ENCODE data around the gene DDX41. TPM values are rescaled to one million over a fixed set of nuclear protein-coding genes. Genes with fewer than 3 reads are reported as not detected.

Gene DDX41
- total and polyA plus RNA-seq, 2 donors (not counting 3 experiments of a cell fraction or from before 2014, with no cell fraction given): 103 to 118 TPM

GRCh38 chr5:177503351-177504085 is 13.2 kb downstream of the DDX41 start:
- no peak overlapping the region for H3K27ac ChIP-seq (ENCODE audit: insufficient read depth, low read depth, low read length)
- H3K79me2 ChIP-seq (ENCODE audit: control insufficient read depth, insufficient read depth, low read length): no peaks in the 10 kb centered on the region
- no TSS peak for BruUV-seq (replicated peaks)
- H3K9me1 ChIP-seq (replicated peaks; ENCODE audit: control insufficient read depth, extremely low read depth, insufficient read depth, low read length): no peaks in the 10 kb centered on the region
- no peak for FAIRE-seq
- peaks cover under 1% of the 10 kb centered on the region for H3K4me1 ChIP-seq (ENCODE audit: control insufficient read depth, extremely low read depth, insufficient read depth, low read length)
- no peak overlapping the region for H3K4me2 ChIP-seq (ENCODE audit: insufficient read depth, low read length)
- H2AFZ ChIP-seq (ENCODE audit: low read depth, low read length): no peak overlapping the region
- ChIA-PET POLR2A (no interaction called here), CTCF (interaction anchor here (4.0 to 4.8 kb wide), 3 partner anchors 12 to 100 kb away, joined by 25 to 58 read pairs (median 49); no protein-coding TSS in a partner anchor)
- no peak overlapping the region for H3K4me3 ChIP-seq (replicated peaks in 1 of 3; ENCODE audit: insufficient read depth in 1 of 3, low read depth in 1 of 3, low read length in 3 of 3)
- no peak for DNase-seq (ENCODE audit: low read depth, low spot score)
- no peaks in the 10 kb centered on the region for H3K27me3 ChIP-seq (ENCODE audit: control insufficient read depth in 2 of 2, insufficient read depth in 2 of 2, low read length in 2 of 2)
- dilution Hi-C loops (cut with MboI; ENCODE audit: extremely low pct_ligation_motif_present, low sequenced_read_pairs) (no loop called here), intact Hi-C loops (cut with micrococcal nuclease) (no loop called here)
- H3K9ac ChIP-seq (replicated peaks; ENCODE audit: extremely low read depth, insufficient read depth, low read length): no peak overlapping the region
- no peaks in the 10 kb centered on the region for H4K20me1 ChIP-seq (replicated peaks; ENCODE audit: control insufficient read depth, extremely low read depth, insufficient read depth, low read length)
- H3K9me3 ChIP-seq (replicated peaks; ENCODE audit: control insufficient read depth, insufficient read depth, low read length): no peaks in the 10 kb centered on the region
- peaks cover 0 to 3% of the 10 kb centered on the region in 2 experiments for H3K36me3 ChIP-seq (ENCODE audit: control insufficient read depth in 2 of 2, extremely low read depth in 1 of 2, insufficient read depth in 2 of 2, low read length in 2 of 2)
- TF ChIP-seq MYC (IDR thresholded peaks at IDR 0.05; ENCODE audit: low read depth, low read length) (no peak), POLR2A (IDR thresholded peaks at IDR 0.05; ENCODE audit: low read depth, low read length) (no peak), MAX (IDR thresholded peaks at IDR 0.05; ENCODE audit: insufficient read depth, insufficient read length) (no peak), GATA2 (IDR thresholded peaks at IDR 0.05; ENCODE audit: insufficient read depth, insufficient read length, low read depth, low read length) (no peak), JUN (IDR thresholded peaks at IDR 0.05; ENCODE audit: borderline replicate concordance, insufficient read depth, insufficient read length, low read depth) (no peak), POLR2AphosphoS5 (IDR thresholded peaks at IDR 0.05; ENCODE audit: insufficient read depth, low read depth, low read length) (no peak), FOS (IDR thresholded peaks at IDR 0.05; ENCODE audit: borderline replicate concordance, insufficient read depth, low read length) (no peak), EZH2 (IDR thresholded peaks at IDR 0.05; ENCODE audit: borderline replicate concordance, low read depth, low read length, severe bottlenecking) (no peak)
- TF ChIP-seq, protein P1, sequence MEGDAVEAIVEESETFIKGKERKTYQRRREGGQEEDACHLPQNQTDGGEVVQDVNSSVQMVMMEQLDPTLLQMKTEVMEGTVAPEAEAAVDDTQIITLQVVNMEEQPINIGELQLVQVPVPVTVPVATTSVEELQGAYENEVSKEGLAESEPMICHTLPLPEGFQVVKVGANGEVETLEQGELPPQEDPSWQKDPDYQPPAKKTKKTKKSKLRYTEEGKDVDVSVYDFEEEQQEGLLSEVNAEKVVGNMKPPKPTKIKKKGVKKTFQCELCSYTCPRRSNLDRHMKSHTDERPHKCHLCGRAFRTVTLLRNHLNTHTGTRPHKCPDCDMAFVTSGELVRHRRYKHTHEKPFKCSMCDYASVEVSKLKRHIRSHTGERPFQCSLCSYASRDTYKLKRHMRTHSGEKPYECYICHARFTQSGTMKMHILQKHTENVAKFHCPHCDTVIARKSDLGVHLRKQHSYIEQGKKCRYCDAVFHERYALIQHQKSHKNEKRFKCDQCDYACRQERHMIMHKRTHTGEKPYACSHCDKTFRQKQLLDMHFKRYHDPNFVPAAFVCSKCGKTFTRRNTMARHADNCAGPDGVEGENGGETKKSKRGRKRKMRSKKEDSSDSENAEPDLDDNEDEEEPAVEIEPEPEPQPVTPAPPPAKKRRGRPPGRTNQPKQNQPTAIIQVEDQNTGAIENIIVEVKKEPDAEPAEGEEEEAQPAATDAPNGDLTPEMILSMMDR (IDR thresholded peaks at IDR 0.05; ENCODE audit: extremely low read depth in 1 of 2, insufficient read depth in 1 of 2, low read depth in 1 of 2, low read length in 2 of 2): no peak

All from endothelial cell of umbilical vein (primary cell).